COR-L47 (cell line): ENCODE measurements around the gene PCCA.
"Not testable (repeated sequence)": the region's sequence is repeated elsewhere in the genome, so short reads cannot be mapped to it uniquely, and the experiment has no call there.

Experiments
- DNase-seq: peaks from one replicate; lab custom pipeline; 2025; lab: John Stamatoyannopoulos, UW

Gene PCCA

GRCh38 chr13:100098445-100099116 lies 9.7 kb downstream of the PCCA start:
- DNase-seq = no peak

- not testable (repeated sequence) for DNase-seq
These were observed 10.2 kb downstream of the PCCA start for GRCh38 chr13:100099117-100099445.

DNA sequence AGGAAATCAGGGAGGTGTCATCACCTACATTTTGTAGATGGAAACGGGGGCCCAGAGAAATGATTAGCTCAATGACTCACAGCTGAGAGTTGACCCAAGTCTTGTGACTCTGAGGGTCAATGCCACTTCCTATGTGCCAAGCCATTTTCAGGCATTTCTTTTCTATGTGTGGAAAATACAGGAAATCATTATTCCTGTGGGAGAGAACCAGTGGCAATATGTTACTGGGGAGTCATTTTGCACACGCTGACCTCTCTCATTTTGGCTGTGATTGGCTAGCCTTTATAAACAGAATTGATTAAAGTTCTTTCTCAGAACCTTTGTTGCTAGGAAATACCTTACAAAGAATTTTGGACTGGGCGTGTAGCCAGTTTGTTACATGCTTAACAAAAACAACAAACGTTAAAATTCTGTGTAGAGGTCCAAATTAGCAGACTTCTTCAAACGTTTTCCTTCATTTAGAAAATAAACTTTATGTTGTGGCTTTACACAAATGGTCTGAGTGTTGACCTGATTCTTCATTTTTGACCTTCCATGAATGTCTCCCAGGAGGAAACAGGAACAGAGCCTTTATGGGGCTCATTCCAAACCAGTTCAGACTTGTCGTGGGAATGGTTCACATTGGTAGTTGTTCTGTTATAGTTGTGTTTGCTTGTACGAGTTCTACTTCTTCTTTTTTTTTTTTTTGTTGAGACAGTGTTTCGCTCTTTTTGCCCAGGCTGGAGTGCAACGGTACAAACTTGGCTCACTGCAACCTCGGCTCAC lies 11.4 kb downstream of the PCCA start:
- peak; percentile 36 for DNase-seq

- DNase-seq = no peak
These were observed 13.1 kb downstream of the PCCA start for GRCh38 chr13:100102042-100102441.

GRCh38 chr13:100106005-100106404 lies 17.1 kb downstream of the PCCA start:
- DNase-seq = no peak

DNA sequence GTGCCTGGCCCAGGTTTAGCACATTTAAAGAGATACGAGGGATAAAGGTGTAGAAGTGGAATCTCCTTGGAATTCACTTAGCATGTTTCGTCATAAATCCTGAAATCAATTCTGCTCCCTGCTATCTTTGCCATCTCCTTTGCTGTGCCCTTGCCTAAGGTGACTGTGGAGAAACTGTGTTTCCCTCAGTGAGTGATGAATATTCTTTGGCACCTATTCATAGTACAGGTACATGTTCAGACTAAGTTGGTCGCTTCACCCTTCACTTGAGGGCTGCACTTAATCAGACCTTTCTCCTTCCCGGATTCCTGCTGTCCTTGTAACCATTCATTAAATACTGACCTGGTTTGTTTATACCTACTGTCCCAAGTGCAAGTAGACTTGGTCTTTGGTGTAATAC lies 17.8 kb downstream of the PCCA start:
- DNase-seq = no peak

GRCh38 chr13:100108913-100109507 lies 20.1 kb downstream of the PCCA start:
- no peak for DNase-seq

- DNase-seq = no peak
These were observed 21.4 kb downstream of the PCCA start for GRCh38 chr13:100110269-100110668.

GRCh38 chr13:100112186-100112838 lies 23.4 kb downstream of the PCCA start:
- no peak for DNase-seq

GRCh38 chr13:100115693-100116254 lies 26.9 kb downstream of the PCCA start:
- DNase-seq = no peak

DNA sequence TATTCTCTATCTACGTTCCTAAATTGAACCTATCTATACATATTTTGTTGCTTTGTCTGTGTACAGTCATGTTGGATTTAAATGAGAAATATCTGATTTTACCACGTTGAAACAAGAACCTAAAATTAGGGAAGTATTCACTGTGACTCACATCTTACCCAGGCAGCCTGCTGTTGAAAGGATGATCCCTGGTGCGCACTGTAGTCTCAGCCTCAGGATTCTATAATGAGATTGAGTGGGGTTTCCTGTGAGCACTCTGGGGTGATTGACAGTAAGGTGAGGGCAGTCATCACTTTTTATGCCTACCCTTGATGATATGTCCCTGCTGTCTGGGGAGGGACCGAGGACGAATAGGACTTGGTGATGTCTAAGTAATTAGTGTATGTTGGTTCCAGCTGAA lies 35.4 kb downstream of the PCCA start:
- peak; percentile 25 for DNase-seq

GRCh38 chr13:100125946-100126345 lies 37.1 kb downstream of the PCCA start:
- peak; percentile 74 for DNase-seq

DNA sequence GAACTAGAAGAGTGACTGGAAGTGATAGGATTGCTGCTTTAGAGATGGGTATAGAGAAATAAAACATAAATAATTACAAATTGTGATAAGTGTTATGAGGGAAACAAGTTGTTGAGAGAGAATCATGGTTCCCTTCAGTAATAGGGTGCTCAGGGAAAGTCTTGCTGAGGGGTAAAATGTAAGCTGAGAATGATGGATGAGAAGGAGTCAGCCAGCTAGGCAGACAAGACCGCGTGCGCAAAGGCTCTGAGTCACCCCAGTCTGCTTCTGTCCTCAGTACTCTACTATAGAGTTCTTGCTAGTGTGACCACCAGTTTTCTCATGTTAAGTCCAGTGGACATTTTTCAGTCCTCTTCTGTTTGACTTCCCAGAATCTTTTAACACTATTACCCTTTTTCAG lies 39.5 kb downstream of the PCCA start:
- no peak for DNase-seq

DNA sequence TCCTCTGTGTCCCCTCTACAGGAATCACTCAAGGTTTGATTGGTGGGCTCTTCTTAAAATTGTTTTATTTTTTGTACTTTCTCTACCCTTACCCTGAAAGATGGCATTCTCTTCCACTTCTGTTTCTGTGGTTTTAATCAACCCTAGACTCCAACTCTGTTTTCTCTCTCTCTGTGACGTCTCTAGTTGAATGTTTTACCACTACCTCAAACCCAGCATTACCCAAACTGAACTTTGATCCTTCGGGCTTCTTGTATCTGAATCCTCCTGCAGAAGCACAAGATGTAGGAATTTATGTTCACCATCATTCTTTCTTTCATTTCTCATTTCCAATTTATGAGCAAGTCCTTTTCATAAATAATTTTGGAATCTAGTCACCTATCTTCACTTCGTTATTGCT lies 39.9 kb downstream of the PCCA start:
- DNase-seq = no peak

DNA sequence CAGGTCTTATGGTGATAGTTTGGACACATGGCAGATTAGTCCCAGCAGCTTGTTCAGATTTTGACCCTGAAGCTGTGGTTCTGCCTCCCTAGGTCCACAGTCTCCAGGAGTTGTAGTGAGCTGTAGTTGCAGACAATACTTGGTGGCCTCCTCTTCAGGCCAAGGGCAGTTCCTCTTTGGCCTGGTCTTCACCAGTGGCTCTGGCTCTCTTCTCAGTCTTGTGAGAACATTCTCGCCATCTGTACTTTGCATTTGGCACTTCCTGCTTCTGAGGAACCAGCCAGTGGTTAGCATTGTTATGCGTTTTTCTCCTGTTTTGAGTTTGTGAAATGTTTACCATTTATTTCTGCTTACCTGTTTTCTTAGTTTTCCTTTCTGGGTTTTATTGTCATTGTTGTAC lies 40.7 kb downstream of the PCCA start:
- DNase-seq = no peak

GRCh38 chr13:100130092-100130491 lies 41.2 kb downstream of the PCCA start:
- DNase-seq = no peak

- no peak for DNase-seq
These were observed 42.1 kb downstream of the PCCA start for GRCh38 chr13:100130930-100131511.

GRCh38 chr13:100131863-100132574 lies 43.1 kb downstream of the PCCA start:
- no peak for DNase-seq

- no peak for DNase-seq
These were observed 50.1 kb downstream of the PCCA start for GRCh38 chr13:100138859-100139491.

- DNase-seq = no peak
These were observed 50.9 kb downstream of the PCCA start for GRCh38 chr13:100139817-100140216.

DNA sequence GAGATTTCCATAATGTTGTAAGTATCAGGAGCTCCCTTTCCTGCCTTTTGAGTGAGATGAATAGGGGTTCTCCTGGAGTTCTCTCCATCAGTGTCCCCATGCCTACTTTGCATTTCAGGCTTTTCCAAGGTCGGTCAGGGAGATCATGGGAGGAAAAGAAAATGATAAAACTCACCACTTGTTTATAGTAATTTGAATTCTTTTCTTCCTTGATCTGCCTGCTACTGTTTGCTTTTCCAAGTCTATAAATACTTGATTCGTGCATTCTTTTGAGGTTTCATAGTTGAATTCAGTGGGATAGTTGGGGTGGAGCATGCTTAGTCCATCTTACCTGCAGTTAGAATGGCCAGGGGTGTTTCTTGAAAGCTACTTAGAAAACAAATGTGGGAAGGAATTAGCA lies 51.5 kb downstream of the PCCA start:
- no peak for DNase-seq
